OCI-LY7 (cell line): Measurements from ENCODE around the gene CTNNBL1. TPM values are rescaled to one million over a fixed set of nuclear protein-coding genes. Genes with fewer than 3 reads are reported as not detected.
"Not testable (repeated sequence)": the region's sequence is repeated elsewhere in the genome, so short reads cannot be mapped to it uniquely, and the experiment has no call there.

Source experiments
- BruUV-seq: library from RNA; stranded (reverse); fragments of 400-500 nt; replicated peaks from 2 replicates; lab custom pipeline; 2021; lab: Mats Ljungman, UMichigan
- CTCF ChIA-PET: fragments of 300-600 bp; sonication (Branson Sonifier 250); formaldehyde crosslinking; loops from one replicate; lab custom pipeline; 2022; ENCODE audit warnings: antibody characterized with exemption; ENCODE audit not compliant: unreplicated experiment; lab: Charles Lee
- POLR2A ChIA-PET: fragments of 300-600 bp; sonication (Branson Sonifier 250); formaldehyde crosslinking; loops from one replicate; lab custom pipeline; 2022; ENCODE audit warnings: antibody characterized with exemption; lab: Charles Lee
- DNase-seq: peaks from one replicate; pipeline ENCODE4 v3.0.0-alpha.2; 2015; ENCODE audit warnings: low spot score
- H2AFZ ChIP-seq: fragments of 200-600 bp; sonication (generic), shearing (Covaris generic); 2 replicates; pipeline ENCODE4 v1.6.1; 2014; ENCODE audit warnings: mild to moderate bottlenecking, antibody characterized with exemption, low read length, moderate library complexity
- H3K27ac ChIP-seq: fragments of 200-600 bp; sonication (generic); 2 replicates; pipeline ENCODE4 v1.5.1; 2014; ENCODE audit warnings: mixed run types, low read depth, mild to moderate bottlenecking, moderate library complexity, low read length, inconsistent platforms; ENCODE audit not compliant: poor library complexity, severe bottlenecking
- H3K36me3 ChIP-seq: fragments of 200-600 bp; sonication (generic); 2 replicates; pipeline ENCODE4 v1.6.1; 2014; ENCODE audit warnings: mild to moderate bottlenecking, antibody characterized with exemption, low read length, moderate library complexity, mixed read lengths; ENCODE audit not compliant: insufficient read depth
- H3K4me1 ChIP-seq: fragments of 200-600 bp; sonication (generic); 2 replicates; pipeline ENCODE4 v1.5.1; 2014; ENCODE audit warnings: mild to moderate bottlenecking, low read length; ENCODE audit not compliant: insufficient read depth, poor library complexity, severe bottlenecking
- H3K4me2 ChIP-seq: fragments of 200-600 bp; sonication (generic); 2 replicates; pipeline ENCODE4 v1.6.1; 2014; ENCODE audit warnings: mild to moderate bottlenecking, low read length
- H3K4me3 ChIP-seq: fragments of 200-600 bp; sonication (generic); 2 replicates; pipeline ENCODE4 v1.5.1; 2014; ENCODE audit warnings: mild to moderate bottlenecking, low read depth, low read length; ENCODE audit not compliant: poor library complexity, severe bottlenecking
- H3K79me2 ChIP-seq: fragments of 200-600 bp; sonication (generic); 2 replicates; pipeline ENCODE4 v1.6.1; 2016; ENCODE audit warnings: low read depth, mild to moderate bottlenecking, low read length, moderate library complexity, mixed read lengths; ENCODE audit not compliant: insufficient read depth
- H3K9me2 ChIP-seq: fragments of 200-600 bp; sonication (generic); 2 replicates; pipeline ENCODE4 v1.6.1; 2016; ENCODE audit warnings: mild to moderate bottlenecking, low read length, mixed read lengths; ENCODE audit not compliant: insufficient read depth
- H3K9me3 ChIP-seq: fragments of 200-600 bp; sonication (generic); 2 replicates; pipeline ENCODE4 v1.6.1; 2014; ENCODE audit warnings: mild to moderate bottlenecking, mixed run types, low read length, mixed read lengths
- H4K20me1 ChIP-seq: fragments of 200-600 bp; sonication (generic); 2 replicates; pipeline ENCODE4 v1.6.1; 2014; ENCODE audit warnings: mild to moderate bottlenecking, antibody characterized with exemption, low read length, moderate library complexity, mixed read lengths; ENCODE audit not compliant: insufficient read depth
- EZH2phosphoT487 ChIP-seq: fragments of 200-600 bp; sonication (generic); IDR thresholded peaks from 2 replicates; pipeline ENCODE4 v1.6.1; 2018; ENCODE audit warnings: low read depth, borderline replicate concordance, mild to moderate bottlenecking, mixed run types, antibody characterized with exemption, low read length, moderate library complexity, mixed read lengths
- intact Hi-C: fragments of 100-400 bp; cut with micrococcal nuclease; formaldehyde crosslinking; loops from one replicate; pipeline ENCODE4 v1.10.0; 2022; ENCODE audit not compliant: unreplicated experiment
- total RNA-seq, 2 experiments: library from RNA; depleted of rRNA in 1 of 2; stranded (reverse); fragments of >200 nt in 1 of 2; shearing (Covaris generic) in 1 of 2; gene quantifications; 2 replicates each; pipeline ENCODE4 v1.2.3, GENCODE V29; 2014 to 2022
- TF ChIP-seq, protein P1 (sequence below): fragments of 200-600 bp; sonication (generic); conservative IDR thresholded peaks from 2 replicates; pipeline ENCODE4 v1.5.1; 2014; ENCODE audit warnings: mild to moderate bottlenecking, antibody characterized with exemption, low read length, moderate library complexity, mixed read lengths

CTNNBL1 gene
- total RNA-seq, 2 experiments from 2014 or later = 38.0 to 90.0 TPM

GRCh38 chr20:37714978-37715672 is 21.3 kb downstream of the CTNNBL1 start:
- Histone ChIP-seq H3K4me2 (no peak overlapping the region), H3K4me3 (no peak overlapping the region), H2AFZ (no peak overlapping the region), H3K9me2 (no peaks in the 10 kb centered on the region), H3K79me2 (peaks cover 6% of the 10 kb centered on the region; the same call in 1 of the 2 replicates), H3K27ac (no peak overlapping the region), H4K20me1 (no peaks in the 10 kb centered on the region; the same call in none of the 2 replicates), H3K4me1 (no peaks in the 10 kb centered on the region), H3K36me3 (peaks cover 4% of the 10 kb centered on the region), H3K9me3 (no peaks in the 10 kb centered on the region)
- DNase-seq = no peak
- intact Hi-C loops = no loop called here
- ChIA-PET POLR2A (interaction anchor here (0.8 kb wide), 1 partner anchor 12 kb away, joined by 3 read pairs; no protein-coding TSS in a partner anchor), CTCF (no interaction called here)
- TF ChIP-seq, protein P1, sequence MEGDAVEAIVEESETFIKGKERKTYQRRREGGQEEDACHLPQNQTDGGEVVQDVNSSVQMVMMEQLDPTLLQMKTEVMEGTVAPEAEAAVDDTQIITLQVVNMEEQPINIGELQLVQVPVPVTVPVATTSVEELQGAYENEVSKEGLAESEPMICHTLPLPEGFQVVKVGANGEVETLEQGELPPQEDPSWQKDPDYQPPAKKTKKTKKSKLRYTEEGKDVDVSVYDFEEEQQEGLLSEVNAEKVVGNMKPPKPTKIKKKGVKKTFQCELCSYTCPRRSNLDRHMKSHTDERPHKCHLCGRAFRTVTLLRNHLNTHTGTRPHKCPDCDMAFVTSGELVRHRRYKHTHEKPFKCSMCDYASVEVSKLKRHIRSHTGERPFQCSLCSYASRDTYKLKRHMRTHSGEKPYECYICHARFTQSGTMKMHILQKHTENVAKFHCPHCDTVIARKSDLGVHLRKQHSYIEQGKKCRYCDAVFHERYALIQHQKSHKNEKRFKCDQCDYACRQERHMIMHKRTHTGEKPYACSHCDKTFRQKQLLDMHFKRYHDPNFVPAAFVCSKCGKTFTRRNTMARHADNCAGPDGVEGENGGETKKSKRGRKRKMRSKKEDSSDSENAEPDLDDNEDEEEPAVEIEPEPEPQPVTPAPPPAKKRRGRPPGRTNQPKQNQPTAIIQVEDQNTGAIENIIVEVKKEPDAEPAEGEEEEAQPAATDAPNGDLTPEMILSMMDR = no peak
- TF ChIP-seq EZH2phosphoT487 = no peak
- BruUV-seq = no TSS peak

DNA sequence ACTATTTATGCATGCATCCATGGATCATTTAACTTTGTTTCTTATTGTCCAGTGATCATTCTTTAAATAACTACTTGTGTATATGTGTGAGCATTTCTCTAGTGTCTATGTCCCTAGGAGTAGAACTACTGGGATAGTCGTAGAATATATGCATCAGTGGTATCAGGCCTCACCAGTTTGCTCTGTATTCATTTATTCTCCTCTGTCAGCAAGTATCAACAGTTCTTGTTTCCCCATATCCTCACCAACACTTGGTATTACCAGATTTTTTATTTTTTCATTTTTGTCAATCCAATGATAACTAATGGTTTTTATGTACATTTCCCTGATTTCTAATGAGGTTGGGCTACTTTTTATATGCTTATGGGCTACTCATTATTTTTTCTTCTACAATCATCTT is 27.9 kb downstream of the CTNNBL1 start:
- Histone ChIP-seq H3K79me2 (peaks cover 9% of the 10 kb centered on the region; the same call in 1 of the 2 replicates), H3K4me1 (no peaks in the 10 kb centered on the region), H3K36me3 (peaks cover 4% of the 10 kb centered on the region), H3K9me2 (no peaks in the 10 kb centered on the region), H3K4me3 (no peak overlapping the region), H3K27ac (no peak overlapping the region), H3K9me3 (no peaks in the 10 kb centered on the region; the same call in 1 of the 2 replicates), H3K4me2 (no peak overlapping the region), H4K20me1 (no peaks in the 10 kb centered on the region), H2AFZ (no peak overlapping the region)
- no peak for TF ChIP-seq EZH2phosphoT487
- TF ChIP-seq, protein P1 = no peak
- DNase-seq = no peak
- ChIA-PET POLR2A (interaction anchor here (1.2 kb wide), 1 partner anchor 13 kb away, joined by 3 read pairs; no protein-coding TSS in a partner anchor), CTCF (no interaction called here)
- intact Hi-C loops = no loop called here
- no TSS peak for BruUV-seq

GRCh38 chr20:37722312-37722711 is 28.5 kb downstream of the CTNNBL1 start:
- H3K36me3 ChIP-seq, H3K4me2 ChIP-seq, H4K20me1 ChIP-seq, H3K79me2 ChIP-seq, H3K4me3 ChIP-seq, intact Hi-C loops, H3K27ac ChIP-seq, H3K9me3 ChIP-seq, POLR2A ChIA-PET, H3K9me2 ChIP-seq, H3K4me1 ChIP-seq, CTCF ChIA-PET, DNase-seq, H2AFZ ChIP-seq, BruUV-seq: not testable (repeated sequence)
